DMS 273 (cell line): Measurements from ENCODE around the gene FAM174C.

Experiments used
- DNase-seq: peaks from one replicate; lab custom pipeline; 2025; ENCODE audit not compliant: unreplicated experiment; lab: John Stamatoyannopoulos, UW

Gene FAM174C

GRCh38 chr19:1249990-1250436 lies 25.3 kb upstream of the FAM174C start:
- DNase-seq = no peak

DNA sequence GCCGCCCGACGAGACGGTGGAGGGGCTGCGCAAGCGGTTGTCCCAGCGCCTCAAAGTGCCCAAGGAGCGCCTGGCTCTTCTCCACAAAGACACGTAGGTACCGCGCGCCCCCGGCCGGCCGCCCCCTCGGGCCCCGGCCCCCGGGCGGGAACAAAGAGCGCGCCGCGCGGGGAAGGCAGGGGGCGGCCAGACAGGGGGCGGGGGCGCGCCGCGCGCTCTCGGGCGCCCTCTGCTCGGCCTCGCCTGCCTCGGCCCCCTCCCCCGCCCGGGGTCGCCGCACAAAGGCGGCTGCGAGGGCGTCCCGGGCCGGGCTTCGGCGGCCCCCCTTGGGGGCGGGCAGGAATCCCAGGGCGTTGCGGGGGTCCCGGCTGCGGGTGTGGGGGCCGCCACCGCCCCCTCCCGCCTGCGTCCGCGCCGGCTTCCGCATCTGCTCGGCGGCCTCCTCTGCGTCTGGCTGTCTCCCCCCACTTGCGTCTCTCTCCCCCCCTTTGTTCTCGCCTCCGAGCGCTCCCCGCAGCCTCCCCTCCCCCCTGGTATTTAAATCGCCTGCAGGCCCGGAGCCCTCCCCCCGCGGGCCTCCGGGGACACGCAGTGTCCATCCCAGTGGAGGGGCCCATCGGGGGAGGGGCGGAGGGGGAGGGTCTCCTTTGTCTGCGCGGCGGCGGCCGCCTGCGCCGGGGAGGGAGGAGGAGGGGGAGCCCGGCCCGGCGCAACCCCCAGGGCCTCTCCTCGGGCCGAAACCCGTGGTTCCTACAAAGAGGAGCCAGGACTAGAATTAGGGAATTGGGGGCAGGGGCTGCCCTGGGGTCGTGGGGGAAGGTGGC lies 24.7 kb upstream of the FAM174C start:
- DNase-seq = peak; percentile 78

DNA sequence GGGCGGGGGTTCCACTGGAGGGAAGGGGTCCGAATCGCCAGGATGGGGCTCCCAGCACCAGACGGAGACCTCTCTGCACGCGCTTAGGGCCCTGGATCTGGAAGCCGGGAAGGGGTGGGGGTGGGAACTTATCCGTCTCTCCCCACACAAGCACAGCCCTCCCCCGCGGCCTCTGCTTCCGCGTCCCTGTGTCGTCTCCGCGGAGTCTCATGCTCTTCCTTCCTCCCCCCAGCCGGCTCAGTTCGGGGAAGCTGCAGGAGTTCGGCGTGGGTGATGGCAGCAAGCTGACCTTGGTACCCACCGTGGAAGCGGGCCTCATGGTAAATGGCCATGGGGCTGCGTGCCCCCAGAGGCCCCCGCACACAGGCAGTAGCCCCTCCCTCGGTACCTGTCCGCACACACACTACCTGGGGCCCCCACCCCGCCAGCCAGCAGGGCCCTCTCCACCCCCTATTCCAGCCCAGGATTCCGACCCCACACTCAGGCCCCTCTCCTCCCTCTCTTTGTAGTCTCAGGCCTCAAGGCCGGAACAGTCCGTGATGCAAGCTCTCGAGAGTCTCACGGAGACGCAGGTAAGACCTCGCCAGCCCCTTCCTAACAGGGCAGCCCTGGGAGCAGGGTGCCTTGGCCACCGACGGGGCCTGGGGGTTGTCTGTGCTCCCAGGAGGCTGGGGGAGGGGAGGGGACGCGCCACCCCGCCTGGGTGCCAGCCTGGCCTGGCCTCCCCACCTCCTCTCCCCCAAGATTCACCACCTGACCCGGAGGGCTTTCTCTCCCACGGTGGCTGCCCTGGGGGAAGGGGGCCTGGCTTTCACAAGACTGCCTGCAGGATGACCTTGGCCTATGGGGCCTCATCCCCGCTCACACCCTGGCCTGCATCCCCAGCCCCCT lies 23.8 kb upstream of the FAM174C start:
- DNase-seq = peak; percentile 85

DNA sequence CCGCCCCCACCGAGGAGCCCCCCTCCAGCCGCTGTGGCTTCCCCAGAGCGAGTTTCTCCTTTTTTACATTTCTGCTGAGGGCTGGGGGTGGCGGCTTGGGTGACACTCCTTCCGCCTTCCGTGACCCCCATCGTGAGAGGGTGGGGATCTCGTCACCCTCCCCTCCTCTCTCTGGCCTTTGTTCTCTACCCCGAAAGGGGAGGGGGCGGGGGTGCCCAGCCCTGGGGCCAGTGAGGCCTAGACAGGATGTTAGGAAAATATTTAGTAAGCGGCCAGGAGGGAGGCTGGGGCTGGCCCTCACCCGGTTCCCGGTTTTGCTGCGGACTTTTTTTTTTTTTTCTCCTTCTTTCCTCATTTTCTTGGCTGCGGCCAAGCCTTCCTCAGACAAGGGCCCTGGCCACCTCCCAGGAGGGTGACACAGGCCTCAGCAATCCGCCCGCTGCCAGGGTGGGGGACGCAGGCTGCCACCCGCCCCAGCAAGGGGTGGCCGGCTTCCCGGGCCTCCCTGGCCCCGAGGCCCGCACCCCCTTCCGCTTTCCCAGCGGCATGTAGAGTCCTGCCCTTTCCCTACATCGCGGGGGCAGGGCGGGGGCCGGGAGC lies 23.0 kb upstream of the FAM174C start:
- DNase-seq = peak; percentile 77

GRCh38 chr19:1252821-1253513 lies 22.4 kb upstream of the FAM174C start:
- DNase-seq = peak; percentile 86

DNA sequence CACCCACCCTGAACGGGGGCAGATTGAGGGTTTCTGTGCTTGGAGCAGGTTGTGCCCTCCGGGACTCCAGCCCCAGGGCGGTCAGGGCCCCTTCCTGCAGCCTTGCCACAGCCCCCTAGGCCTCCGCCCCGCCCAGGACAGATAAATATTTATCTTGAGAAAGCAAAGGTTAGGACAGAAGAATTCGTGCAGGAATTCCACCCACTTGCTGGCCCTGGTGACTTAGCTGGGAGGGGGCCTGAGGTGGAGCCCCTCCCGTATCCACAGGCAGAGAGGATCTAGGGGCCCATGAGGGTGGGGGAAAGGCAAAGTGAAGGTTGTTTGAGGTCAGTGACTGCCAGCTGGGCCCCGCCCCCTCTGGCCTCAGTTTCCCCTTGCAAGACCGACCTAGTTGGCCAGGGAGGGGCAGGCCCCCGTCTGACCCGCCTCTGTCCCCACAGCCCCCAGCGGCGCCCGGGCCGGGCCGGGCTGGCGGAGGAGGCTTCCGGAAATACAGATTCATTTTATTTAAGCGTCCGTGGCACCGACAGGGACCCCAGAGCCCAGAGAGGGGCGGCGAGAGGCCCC lies 21.7 kb upstream of the FAM174C start:
- DNase-seq = no peak

DNA sequence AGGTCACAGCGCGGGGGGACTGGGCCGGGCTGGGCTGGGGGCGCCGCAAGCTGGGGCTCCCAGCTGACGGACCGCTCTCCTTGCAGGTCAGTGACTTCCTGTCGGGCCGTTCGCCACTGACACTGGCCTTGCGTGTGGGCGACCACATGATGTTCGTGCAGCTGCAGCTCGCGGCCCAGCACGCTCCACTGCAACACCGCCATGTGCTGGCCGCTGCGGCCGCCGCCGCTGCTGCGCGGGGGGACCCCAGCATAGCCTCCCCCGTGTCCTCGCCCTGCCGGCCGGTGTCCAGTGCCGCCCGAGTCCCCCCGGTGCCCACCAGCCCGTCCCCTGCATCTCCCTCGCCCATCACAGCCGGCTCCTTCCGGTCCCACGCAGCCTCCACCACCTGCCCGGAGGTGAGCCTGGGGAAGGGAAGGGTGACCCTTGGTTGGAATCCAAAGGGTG lies 21.2 kb upstream of the FAM174C start:
- no peak for DNase-seq

DNA sequence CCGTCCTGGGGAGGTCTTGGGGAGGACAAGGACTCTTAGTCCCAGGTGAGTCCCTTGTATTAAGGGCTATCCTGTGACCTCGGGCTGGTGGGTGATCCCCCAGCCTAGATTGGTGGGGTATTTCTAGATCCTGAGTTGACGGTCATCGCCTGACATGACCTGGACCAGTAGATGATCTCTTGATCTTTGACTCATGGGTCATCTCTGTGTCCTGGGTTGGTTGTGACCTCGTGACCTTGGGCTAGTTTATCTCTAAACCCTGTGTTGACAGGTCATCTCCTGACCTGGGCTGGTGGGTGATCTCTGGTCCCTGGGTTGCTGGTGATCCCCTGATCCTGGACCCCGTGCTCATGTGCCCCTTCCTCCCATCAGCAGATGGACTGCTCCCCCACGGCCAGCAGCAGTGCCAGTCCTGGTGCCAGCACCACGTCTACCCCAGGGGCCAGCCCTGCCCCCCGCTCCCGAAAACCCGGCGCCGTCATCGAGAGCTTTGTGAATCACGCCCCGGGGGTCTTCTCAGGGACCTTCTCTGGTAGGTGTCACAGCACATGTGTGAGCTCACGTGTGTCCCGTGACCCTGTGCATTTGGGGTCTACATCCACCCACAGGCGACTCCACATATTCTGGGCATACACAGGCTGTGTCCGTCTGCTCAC lies 20.7 kb upstream of the FAM174C start:
- no peak for DNase-seq

- DNase-seq = no peak
These were observed 19.9 kb upstream of the FAM174C start for GRCh38 chr19:1255186-1256161.

DNA sequence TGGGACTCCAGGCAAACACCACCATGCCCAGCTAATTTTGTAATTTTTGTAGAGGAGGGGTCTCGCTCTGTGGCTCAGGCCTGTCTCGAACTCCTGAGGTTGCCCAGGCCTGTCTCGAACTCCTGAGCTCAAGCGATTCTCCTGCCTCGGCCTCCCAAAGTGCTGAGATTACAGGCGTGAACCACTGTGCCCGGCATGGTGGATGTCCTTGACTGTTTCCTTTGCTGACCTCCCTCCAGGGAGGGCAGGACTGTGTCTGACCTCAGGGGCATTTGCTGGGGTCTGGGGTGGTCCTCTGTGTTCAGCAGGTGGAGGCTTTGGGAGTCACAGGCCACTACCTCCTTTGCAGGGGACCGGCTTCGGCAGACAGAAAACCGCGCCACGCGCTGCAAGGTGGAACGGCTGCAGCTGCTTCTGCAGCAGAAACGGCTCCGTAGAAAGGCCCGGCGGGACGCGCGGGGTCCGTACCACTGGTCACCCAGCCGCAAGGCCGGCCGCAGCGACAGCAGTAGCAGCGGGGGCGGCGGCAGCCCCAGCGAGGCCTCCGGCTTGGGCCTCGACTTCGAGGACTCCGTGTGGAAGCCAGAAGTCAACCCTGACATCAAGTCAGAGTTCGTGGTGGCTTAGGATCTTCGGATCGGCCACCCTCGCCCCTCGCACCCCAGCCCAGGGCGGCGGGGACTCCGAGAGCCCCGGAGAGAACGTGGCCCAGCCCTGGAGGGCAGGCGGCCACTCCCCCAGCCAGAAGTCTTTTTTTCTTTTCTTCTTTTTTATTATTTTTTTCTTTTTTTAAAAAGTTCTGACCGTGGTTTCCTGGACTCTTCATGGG lies 18.5 kb upstream of the FAM174C start:
- no peak for DNase-seq

GRCh38 chr19:1257475-1258162 lies 17.7 kb upstream of the FAM174C start:
- DNase-seq = no peak

GRCh38 chr19:1258163-1258492 lies 17.2 kb upstream of the FAM174C start:
- no peak for DNase-seq

- DNase-seq = no peak
These were observed 16.6 kb upstream of the FAM174C start for GRCh38 chr19:1258707-1259205.

- DNase-seq = peak; percentile 56
These were observed 16.0 kb upstream of the FAM174C start for GRCh38 chr19:1259206-1259875.

- no peak for DNase-seq
These were observed 15.2 kb upstream of the FAM174C start for GRCh38 chr19:1259876-1260748.
